A549 (cell line): ENCODE data around the gene KIAA1614. TPM values are rescaled to one million over a fixed set of nuclear protein-coding genes. Genes with fewer than 3 reads are reported as not detected.

ENCODE experiments used
- ATAC-seq, 2 experiments: fragments of 200-7000 bp in 1 of 2; fragments of >200 bp in 1 of 2; cut with Nextera tagmentation in 1 of 2; cut with Tn5 transposase in 1 of 2; 3 replicates each; pipeline versions ENCODE4 v1.8.0 to v1.9.1; 2018 to 2020; ENCODE audit warnings: mild to moderate bottlenecking in 1 of 2, moderate library complexity in 1 of 2
- CTCF ChIA-PET: fragments of 300-600 bp; sonication (Branson Sonifier 250); formaldehyde crosslinking; extraction: SDS; loops from one replicate; lab custom pipeline; 2021; ENCODE audit warnings: antibody characterized with exemption, inconsistent platforms; lab: Yijun Ruan, JAX
- POLR2A ChIA-PET: fragments of 350-600 bp; formaldehyde crosslinking; extraction: SDS; loops from one replicate; lab custom pipeline; 2021; ENCODE audit warnings: antibody characterized with exemption, inconsistent platforms; lab: Yijun Ruan, JAX
- DNase-seq, 2 experiments: peaks; one replicate each; pipeline versions ENCODE4 v3.0.0 to v3.0.0-alpha.2; 2011 to 2016; ENCODE audit warnings: low read depth in 1 of 2, low spot score in 1 of 2
- FAIRE-seq: peaks from 2 replicates; lab custom pipeline; 2011; peaks lifted over from hg19 to GRCh38; lab: Jason Lieb, UNC
- H3K27ac ChIP-seq, 2 experiments: fragments of >200 bp; sonication (Bioruptor Twin); formaldehyde crosslinking; 3 replicates each; pipeline ENCODE4 v1.5.1; 2016 to 2017
- H3K4me1 ChIP-seq: fragments of >200 bp; sonication (Bioruptor Twin); formaldehyde crosslinking; 3 replicates; pipeline ENCODE4 v1.6.1; 2016
- H3K4me2 ChIP-seq: fragments of >200 bp; sonication (Bioruptor Twin); formaldehyde crosslinking; 3 replicates; pipeline ENCODE4 v1.6.1; 2016
- H3K4me3 ChIP-seq: fragments of >200 bp; sonication (Bioruptor Twin); formaldehyde crosslinking; 3 replicates; pipeline ENCODE4 v1.5.1; 2016
- H3K9me3 ChIP-seq: fragments of >200 bp; sonication (Bioruptor Twin); formaldehyde crosslinking; 3 replicates; pipeline ENCODE4 v1.6.1; 2016
- CHD4 ChIP-seq: fragments of 200-600 bp; sonication (generic); IDR thresholded peaks from 2 replicates; pipeline ENCODE4 v1.6.1; 2016; ENCODE audit warnings: antibody characterized with exemption, mild to moderate bottlenecking, borderline replicate concordance
- EHMT2 ChIP-seq: fragments of 200-600 bp; sonication (generic); IDR thresholded peaks from 2 replicates; pipeline ENCODE4 v1.6.1; 2016; ENCODE audit warnings: antibody characterized with exemption, low read depth, mild to moderate bottlenecking, moderate library complexity
- GATA3 ChIP-seq: IDR thresholded peaks from 2 replicates; pipeline ENCODE4 v1.6.1; 2012; ENCODE audit warnings: borderline replicate concordance
- JUNB ChIP-seq: fragments of >200 bp; sonication (Bioruptor Twin); formaldehyde crosslinking; IDR thresholded peaks from 2 replicates; pipeline ENCODE4 v1.6.1; 2016
- MYC ChIP-seq: IDR thresholded peaks from 2 replicates; pipeline ENCODE4 v1.6.1; 2012; ENCODE audit warnings: mild to moderate bottlenecking, inconsistent platforms, low read length, improper control_type of control experiment, borderline replicate concordance
- PHF8 ChIP-seq: fragments of 200-600 bp; sonication (generic); IDR thresholded peaks from 2 replicates; pipeline ENCODE4 v1.6.1; 2016; ENCODE audit warnings: low read depth, mild to moderate bottlenecking, antibody characterized with exemption, moderate library complexity, borderline replicate concordance
- POLR2AphosphoS2 ChIP-seq: conservative IDR thresholded peaks from 2 replicates; pipeline ENCODE4 v1.6.1; 2012; ENCODE audit warnings: low read length, improper control_type of control experiment, inconsistent platforms
- RAD21 ChIP-seq, 2 experiments: fragments of >200 bp in 1 of 2; sonication (Bioruptor Twin) in 1 of 2; formaldehyde crosslinking in 1 of 2; IDR thresholded peaks in 1 of 2; conservative IDR thresholded peaks in 1 of 2; 2 replicates in 1 of 2; 3 replicates in 1 of 2; pipeline ENCODE4 v1.6.1; 2012 to 2018; ENCODE audit warnings: inconsistent platforms in 1 of 2
- RARB ChIP-seq: fragments of 250-450 bp; sonication (Bioruptor Pico); IDR thresholded peaks from 2 replicates; pipeline ENCODE4 v1.8.0; 2021; ENCODE audit warnings: mild to moderate bottlenecking, moderate library complexity
- RCOR1 ChIP-seq: fragments of 150-350 bp; IDR thresholded peaks from 2 replicates; pipeline ENCODE4 v1.6.1; 2014; ENCODE audit warnings: antibody characterized with exemption, low read length, low read depth
- SMC3 ChIP-seq: fragments of >200 bp; sonication (Bioruptor Twin); formaldehyde crosslinking; IDR thresholded peaks from 3 replicates; pipeline ENCODE4 v1.6.1; 2018; ENCODE audit warnings: inconsistent platforms
- SREBF2 ChIP-seq: fragments of 450-650 bp; IDR thresholded peaks from 2 replicates; pipeline ENCODE4 v1.6.1; 2014; ENCODE audit warnings: mild to moderate bottlenecking, moderate library complexity
- TFCP2L1 ChIP-seq: fragments of 250-450 bp; sonication (Bioruptor Pico); IDR thresholded peaks from 2 replicates; pipeline ENCODE4 v1.5.0; 2021; ENCODE audit warnings: mild to moderate bottlenecking
- TP53 ChIP-seq: fragments of 250-450 bp; sonication (Bioruptor Pico); IDR thresholded peaks from 2 replicates; pipeline ENCODE4 v1.5.0; 2021; ENCODE audit warnings: mild to moderate bottlenecking, moderate library complexity
- WGBS: methylation state at CpG from one replicate; pipeline ENCODE4 v1.1.6; 2017; ENCODE audit errors: missing lambda C conversion rate; 5-methylcytosine and 5-hydroxymethylcytosine counted together
- polyA plus RNA-seq, 4 experiments: library from polyadenylated mRNA; depleted of rRNA in 3 of 4; stranded (reverse); fragments of >200 nt; fragmentation: RNase III in 1 of 4; extraction: RNeasy Plus Mini Kit Qiagen cat#74134 plus additional on column Dnase treatment in 1 of 4; gene quantifications; 2 replicates in 3 of 4; 3 replicates in 1 of 4; pipeline ENCODE4 v1.2.3, GENCODE V29; 2011 to 2017
- TF ChIP-seq, protein P1 (sequence below): fragments of >200 bp; sonication (Bioruptor Twin); formaldehyde crosslinking; IDR thresholded peaks from 3 replicates; pipeline ENCODE4 v1.5.1; 2016
- TF ChIP-seq, protein P2 (sequence below): fragments of 250-450 bp; sonication (Bioruptor Pico); IDR thresholded peaks from 2 replicates; pipeline ENCODE4 v1.5.0; 2021; ENCODE audit warnings: mild to moderate bottlenecking, moderate library complexity, borderline replicate concordance
- TF ChIP-seq, protein P3 (sequence below): fragments of 150-350 bp; IDR thresholded peaks from 2 replicates; pipeline ENCODE4 v1.6.1; 2014; ENCODE audit warnings: low read depth, mild to moderate bottlenecking, low read length
- TF ChIP-seq, protein P4 (sequence below): fragments of 200-600 bp; sonication (generic); IDR thresholded peaks from 2 replicates; pipeline ENCODE4 v1.6.1; 2016; ENCODE audit warnings: antibody characterized with exemption, mild to moderate bottlenecking, moderate library complexity

The KIAA1614 gene
- polyA plus RNA-seq, 2 of the 4 experiments (the other 2 are of a cell fraction), result 0.25 to 0.84 TPM

DNA sequence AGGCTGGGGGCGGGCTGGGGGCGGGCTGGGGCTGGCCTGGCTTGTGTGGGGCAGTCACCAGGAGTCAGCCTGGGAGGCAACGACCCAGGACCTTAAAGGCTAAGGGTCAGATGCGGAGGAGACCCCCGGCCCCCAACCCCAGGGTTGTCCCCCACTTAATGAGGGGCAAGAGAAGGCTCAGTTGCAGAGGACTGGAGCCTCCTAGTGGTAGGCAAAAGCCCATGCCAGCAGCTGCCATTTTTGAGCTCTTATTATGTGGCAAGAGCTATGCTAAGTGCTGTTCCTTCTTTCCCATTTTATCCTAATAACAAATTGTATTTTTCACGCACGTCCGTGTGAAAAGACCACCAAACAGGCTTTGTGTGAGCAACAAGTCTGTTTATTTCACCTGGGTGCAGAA is 8.0 kb downstream of the KIAA1614 start:
- no peak overlapping the region for H3K4me3 ChIP-seq
- ATAC-seq (peak in 1 of 2 experiments; percentile 40; a peak in 2 of 6 replicates), DNase-seq (peak in 1 of 2 experiments; percentile 26), FAIRE-seq (no peak)
- H3K4me1 ChIP-seq, result no peaks in the 10 kb centered on the region
- ChIA-PET POLR2A (no interaction called here), CTCF (interaction anchor here (0.7 kb wide), 1 partner anchor 24 kb away, joined by 3 read pairs; no protein-coding TSS in a partner anchor)
- TF ChIP-seq, protein P1, sequence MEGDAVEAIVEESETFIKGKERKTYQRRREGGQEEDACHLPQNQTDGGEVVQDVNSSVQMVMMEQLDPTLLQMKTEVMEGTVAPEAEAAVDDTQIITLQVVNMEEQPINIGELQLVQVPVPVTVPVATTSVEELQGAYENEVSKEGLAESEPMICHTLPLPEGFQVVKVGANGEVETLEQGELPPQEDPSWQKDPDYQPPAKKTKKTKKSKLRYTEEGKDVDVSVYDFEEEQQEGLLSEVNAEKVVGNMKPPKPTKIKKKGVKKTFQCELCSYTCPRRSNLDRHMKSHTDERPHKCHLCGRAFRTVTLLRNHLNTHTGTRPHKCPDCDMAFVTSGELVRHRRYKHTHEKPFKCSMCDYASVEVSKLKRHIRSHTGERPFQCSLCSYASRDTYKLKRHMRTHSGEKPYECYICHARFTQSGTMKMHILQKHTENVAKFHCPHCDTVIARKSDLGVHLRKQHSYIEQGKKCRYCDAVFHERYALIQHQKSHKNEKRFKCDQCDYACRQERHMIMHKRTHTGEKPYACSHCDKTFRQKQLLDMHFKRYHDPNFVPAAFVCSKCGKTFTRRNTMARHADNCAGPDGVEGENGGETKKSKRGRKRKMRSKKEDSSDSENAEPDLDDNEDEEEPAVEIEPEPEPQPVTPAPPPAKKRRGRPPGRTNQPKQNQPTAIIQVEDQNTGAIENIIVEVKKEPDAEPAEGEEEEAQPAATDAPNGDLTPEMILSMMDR, result peak; percentile 25; the same call in 1 of the 3 replicates
- TF ChIP-seq SMC3 (0 out of 3 replicates have a peak, but pooled peaks have one; percentile 6), EHMT2 (no peak), RAD21 (conservative IDR thresholded peaks at IDR 0.05 in 1 of 2, IDR thresholded peaks at IDR 0.05 in 1 of 2) (peak; percentile 17 to 21; a peak in 2 of 5 replicates)
- 44% methylated on average over 6 of the region's 8 CpGs for WGBS
- no peak overlapping the region for H3K4me2 ChIP-seq
- no peaks in the 10 kb centered on the region for H3K9me3 ChIP-seq
- no peak overlapping the region for H3K27ac ChIP-seq

DNA sequence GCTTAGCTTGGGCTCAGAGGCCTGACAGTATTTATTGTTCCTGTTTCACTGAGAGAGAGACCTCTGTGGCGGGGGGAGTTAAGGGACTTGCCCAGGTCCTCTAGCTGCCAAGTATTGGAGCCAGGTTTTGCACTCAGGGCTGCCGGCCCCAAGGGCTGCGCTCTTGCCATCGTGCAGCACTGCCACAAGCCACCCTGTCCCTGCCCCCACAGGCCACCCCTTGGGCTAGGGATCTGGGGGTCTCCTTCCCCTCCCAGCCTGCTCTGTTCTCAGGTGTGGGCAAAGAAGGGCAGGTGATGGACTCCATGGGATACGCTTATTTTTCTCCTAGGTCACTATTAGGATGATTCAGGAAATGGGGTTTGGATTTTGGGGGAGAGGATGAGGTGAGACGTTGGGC is 8.7 kb downstream of the KIAA1614 start:
- no peak for ATAC-seq
- no peaks in the 10 kb centered on the region for H3K9me3 ChIP-seq
- TF ChIP-seq SMC3, result no peak
- TF ChIP-seq, protein P2, sequence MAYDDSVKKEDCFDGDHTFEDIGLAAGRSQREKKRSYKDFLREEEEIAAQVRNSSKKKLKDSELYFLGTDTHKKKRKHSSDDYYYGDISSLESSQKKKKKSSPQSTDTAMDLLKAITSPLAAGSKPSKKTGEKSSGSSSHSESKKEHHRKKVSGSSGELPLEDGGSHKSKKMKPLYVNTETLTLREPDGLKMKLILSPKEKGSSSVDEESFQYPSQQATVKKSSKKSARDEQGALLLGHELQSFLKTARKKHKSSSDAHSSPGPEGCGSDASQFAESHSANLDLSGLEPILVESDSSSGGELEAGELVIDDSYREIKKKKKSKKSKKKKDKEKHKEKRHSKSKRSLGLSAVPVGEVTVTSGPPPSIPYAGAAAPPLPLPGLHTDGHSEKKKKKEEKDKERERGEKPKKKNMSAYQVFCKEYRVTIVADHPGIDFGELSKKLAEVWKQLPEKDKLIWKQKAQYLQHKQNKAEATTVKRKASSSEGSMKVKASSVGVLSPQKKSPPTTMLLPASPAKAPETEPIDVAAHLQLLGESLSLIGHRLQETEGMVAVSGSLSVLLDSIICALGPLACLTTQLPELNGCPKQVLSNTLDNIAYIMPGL (CRISPR knock-in tag), result no peak
- no peak for TF ChIP-seq SREBF2
- TF ChIP-seq, protein P3, sequence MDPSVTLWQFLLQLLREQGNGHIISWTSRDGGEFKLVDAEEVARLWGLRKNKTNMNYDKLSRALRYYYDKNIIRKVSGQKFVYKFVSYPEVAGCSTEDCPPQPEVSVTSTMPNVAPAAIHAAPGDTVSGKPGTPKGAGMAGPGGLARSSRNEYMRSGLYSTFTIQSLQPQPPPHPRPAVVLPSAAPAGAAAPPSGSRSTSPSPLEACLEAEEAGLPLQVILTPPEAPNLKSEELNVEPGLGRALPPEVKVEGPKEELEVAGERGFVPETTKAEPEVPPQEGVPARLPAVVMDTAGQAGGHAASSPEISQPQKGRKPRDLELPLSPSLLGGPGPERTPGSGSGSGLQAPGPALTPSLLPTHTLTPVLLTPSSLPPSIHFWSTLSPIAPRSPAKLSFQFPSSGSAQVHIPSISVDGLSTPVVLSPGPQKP, result no peak
- TF ChIP-seq TFCP2L1 (CRISPR knock-in tag), result no peak
- TF ChIP-seq, protein P4, sequence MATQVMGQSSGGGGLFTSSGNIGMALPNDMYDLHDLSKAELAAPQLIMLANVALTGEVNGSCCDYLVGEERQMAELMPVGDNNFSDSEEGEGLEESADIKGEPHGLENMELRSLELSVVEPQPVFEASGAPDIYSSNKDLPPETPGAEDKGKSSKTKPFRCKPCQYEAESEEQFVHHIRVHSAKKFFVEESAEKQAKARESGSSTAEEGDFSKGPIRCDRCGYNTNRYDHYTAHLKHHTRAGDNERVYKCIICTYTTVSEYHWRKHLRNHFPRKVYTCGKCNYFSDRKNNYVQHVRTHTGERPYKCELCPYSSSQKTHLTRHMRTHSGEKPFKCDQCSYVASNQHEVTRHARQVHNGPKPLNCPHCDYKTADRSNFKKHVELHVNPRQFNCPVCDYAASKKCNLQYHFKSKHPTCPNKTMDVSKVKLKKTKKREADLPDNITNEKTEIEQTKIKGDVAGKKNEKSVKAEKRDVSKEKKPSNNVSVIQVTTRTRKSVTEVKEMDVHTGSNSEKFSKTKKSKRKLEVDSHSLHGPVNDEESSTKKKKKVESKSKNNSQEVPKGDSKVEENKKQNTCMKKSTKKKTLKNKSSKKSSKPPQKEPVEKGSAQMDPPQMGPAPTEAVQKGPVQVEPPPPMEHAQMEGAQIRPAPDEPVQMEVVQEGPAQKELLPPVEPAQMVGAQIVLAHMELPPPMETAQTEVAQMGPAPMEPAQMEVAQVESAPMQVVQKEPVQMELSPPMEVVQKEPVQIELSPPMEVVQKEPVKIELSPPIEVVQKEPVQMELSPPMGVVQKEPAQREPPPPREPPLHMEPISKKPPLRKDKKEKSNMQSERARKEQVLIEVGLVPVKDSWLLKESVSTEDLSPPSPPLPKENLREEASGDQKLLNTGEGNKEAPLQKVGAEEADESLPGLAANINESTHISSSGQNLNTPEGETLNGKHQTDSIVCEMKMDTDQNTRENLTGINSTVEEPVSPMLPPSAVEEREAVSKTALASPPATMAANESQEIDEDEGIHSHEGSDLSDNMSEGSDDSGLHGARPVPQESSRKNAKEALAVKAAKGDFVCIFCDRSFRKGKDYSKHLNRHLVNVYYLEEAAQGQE, result no peak
- no peak for TF ChIP-seq GATA3
- no peak for TF ChIP-seq POLR2AphosphoS2
- no peak for TF ChIP-seq PHF8
- TF ChIP-seq RARB (CRISPR knock-in tag), result no peak
- TF ChIP-seq RCOR1, result no peak
- no peak for TF ChIP-seq CHD4
- no peak for TF ChIP-seq JUNB
- TF ChIP-seq RAD21 (conservative IDR thresholded peaks at IDR 0.05 in 1 of 2, IDR thresholded peaks at IDR 0.05 in 1 of 2), result no peak
- no peak for TF ChIP-seq TP53 (CRISPR knock-in tag)
- no peak for TF ChIP-seq MYC
- no peak overlapping the region for H3K4me3 ChIP-seq
- no peak overlapping the region for H3K27ac ChIP-seq
- no peak for DNase-seq
- ChIA-PET POLR2A (no interaction called here), CTCF (no interaction called here)
- 66% methylated on average over 5 of the region's 6 CpGs for WGBS
- no peak overlapping the region for H3K4me2 ChIP-seq
- no peak for FAIRE-seq
- H3K4me1 ChIP-seq, result no peaks in the 10 kb centered on the region
